GM21529 (cell line): ENCODE data around the gene NCEH1.

Experiments used
- ATAC-seq: cut with Tn5 transposase; IDR thresholded peaks from one replicate; pipeline ENCODE4 v1.9.1; 2021; ENCODE audit not compliant: unreplicated experiment

NCEH1 gene

DNA sequence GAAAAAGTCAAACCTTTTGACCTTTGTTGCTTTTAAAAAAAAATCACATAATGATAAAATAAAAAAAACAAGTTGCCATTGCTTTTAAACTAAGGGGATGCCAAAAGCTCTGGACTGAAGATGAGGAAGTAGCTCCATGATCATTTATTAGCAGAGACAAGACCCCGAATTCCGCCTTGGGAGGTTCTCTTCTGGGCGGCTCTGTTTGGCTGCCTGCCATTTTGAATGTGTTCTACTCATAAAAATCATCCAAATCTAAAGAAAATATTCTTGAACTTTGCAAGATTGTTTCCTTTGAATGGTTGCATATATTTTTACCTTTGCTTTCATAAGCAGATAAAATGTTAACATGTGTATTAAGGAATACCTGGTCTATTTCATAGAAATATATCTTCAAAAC, 63.8 kb downstream of the NCEH1 start:
- ATAC-seq = no peak

DNA sequence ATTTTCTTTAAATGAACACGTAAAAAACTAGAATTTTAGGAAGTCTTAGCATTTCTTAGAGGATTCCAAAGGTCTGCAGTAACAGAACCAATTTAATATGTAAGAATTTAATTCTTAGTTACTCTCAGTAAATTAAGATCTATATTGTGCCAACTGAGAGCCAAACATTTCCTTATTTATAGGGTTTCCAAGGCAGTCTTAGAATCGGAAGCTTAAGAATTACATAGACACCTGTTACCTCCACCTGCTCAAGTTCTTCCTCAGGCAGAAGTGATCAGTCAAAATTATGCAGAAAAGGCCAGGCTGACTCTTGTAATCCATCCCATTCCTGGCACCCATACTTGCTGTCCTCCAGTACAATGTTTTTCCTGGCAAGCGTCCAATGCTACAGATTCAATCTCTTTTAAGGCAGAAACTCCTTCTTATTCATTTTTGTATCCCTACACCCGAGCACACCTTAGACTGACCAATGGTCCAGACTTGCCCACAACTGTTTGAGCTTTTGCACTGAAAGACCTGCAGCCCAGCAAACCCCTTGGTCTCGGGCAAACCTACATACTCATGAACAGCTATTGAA, 64.3 kb downstream of the NCEH1 start:
- no peak for ATAC-seq

DNA sequence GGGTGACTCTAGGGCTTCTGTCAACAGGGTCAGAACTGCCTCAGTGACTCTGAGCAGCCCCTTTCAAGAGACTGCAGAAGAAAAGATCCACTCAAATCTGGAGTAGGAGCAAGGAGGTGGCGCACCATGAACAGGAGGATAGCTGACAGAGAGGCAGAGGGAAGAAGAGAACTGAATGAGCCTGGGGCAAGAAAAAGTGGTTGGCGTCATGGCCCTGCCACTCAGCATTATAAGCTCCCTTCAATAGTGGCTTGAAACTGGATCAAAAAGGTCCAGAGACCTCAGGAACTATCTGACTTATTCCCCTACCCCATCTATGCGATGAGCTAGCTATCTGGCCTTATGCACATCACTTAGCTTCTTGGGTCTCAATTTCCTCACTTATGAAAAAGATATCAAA, 66.6 kb downstream of the NCEH1 start:
- no peak for ATAC-seq

DNA sequence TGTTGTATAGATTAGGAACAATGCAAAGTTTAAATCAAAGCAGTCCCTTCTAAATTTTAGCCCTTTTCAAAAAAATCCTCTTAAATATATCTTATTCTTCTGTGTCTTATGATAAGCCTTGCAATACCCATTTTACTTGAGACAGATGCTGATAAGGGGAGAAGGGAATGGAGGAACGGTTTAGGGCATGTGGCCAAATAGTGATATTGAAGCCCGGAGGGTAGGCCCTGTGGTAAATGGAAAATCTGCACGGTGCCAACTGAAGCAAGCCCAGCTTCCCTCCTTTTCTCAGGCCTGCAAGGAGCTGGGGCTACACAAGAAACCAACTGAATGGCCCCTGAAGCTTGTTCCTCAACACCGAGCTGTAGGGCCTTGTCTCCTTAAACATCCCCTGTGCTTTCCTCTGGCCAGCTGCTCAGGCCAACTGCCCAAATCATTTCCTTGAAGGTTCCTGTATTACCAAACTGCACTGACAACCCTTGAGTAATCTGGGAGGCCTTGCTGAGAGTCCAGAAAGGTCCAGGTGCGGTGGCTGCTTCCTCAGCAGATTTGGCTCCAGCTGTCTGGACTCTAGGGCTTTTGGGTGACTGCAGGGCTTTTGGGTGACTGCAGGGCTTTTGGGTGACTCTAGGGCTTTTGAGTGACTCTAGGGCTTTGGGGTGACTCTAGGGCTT, 67.2 kb downstream of the NCEH1 start:
- ATAC-seq = no peak

DNA sequence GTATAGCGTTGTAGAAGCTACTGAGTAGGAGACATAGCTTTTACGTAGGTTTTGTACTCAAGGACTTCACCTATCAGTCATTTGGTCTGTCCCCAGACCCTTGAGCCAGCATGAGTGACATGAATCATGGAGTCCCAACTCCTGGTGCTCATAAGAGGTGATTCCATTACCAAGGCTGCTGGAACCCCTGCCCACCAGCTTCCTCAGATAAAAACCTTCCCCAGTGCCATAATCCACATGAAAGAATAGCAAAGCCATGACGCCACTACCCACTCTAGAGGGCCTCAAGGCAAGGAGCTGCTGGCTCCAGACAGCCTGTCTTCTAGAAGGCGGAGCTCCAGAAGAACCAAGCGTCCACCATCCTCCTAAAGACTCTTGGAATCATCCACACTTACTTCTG, 69.6 kb downstream of the NCEH1 start:
- no peak for ATAC-seq

DNA sequence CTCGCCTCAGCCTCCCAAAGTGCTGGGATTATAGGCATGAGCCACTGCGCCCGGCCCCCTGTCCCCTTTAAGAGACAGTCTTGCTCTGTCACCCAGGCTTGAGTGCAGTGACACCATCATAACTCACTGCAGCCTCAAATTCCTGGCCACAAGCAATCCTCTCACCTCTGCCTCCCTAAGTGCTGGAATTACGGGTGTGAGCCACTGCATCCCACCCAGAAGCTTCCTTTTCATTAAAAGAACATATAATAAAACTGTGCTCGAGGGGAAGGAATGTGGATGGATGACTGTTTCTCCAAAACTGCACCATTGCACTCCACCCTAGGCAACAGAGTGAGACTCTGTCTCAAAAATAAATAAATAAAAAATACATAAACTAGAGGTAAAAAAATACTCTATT, 70.1 kb downstream of the NCEH1 start:
- ATAC-seq = no peak

DNA sequence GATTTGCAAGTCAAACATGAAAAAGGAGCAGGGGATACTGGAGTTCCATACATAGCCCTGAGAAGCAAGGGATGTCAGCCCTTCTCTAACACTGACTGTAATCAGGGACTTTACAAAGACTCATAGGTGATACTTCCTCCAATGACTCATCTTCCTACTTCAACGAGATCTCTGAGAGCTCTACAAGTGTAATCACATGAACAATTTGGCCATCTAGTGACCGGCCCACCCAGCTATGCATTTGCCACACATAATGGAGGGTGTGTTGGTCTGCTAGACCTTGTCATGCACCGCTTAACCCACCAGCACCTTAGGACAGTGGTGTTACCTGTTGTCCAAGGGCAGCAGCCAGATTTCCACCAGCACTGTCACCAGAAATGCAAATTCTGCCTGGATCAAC, 75.3 kb downstream of the NCEH1 start:
- ATAC-seq = peak; percentile 99

DNA sequence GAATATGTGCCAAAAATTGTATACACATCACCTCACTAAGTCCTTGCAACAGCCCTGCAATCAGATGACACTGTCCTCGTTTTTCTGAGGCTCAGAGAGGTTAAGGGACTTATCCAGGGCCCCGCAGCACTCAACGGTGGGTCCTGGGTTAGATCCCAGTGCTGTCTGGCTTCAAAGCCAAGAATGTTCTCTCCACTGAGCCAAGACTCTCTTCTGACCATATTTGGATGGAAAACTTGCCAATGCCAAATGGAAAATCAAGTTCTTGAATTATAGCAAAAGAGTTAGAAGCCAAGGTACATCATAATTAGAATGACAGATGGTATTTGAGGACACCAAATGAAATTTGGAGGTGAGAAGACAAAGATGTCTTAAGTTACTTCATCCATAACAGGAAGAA, 75.9 kb downstream of the NCEH1 start:
- no peak for ATAC-seq

DNA sequence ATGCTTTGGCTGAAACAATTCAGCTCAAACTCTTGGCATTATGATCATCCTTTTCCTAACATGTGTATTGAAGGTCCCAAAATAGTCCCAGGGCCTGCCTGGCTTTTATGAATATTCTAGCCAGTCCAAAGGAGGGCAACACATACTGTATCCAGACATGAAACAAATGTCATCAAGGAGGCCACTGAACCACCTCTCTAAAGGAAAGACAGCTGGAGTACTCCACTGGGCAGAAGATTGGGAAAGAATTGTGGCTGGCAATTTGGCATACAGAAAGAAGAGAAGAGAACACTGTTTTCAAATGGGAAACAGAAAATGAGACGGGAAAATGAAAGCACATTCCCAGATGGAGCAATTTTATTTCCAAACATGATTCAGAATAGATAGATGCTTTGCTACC, 80.6 kb downstream of the NCEH1 start:
- no peak for ATAC-seq

DNA sequence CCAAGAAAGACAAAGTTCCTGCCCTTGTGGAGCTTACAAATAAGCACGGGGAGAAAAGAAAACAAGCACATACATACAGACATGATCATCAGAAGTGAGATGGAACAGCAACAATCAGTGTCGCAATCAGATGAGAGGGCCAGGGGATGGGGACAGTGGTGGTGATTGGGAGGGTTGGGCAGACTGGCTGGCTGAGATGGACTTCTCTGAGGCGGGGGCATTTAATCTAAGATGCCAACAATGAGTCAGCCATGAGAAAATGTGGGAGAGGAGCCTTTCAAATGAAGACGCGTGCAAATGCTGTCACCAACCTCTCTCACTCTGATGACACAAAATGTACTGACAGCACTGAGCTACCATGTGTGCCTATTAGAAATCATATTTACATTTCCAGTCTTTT, 81.4 kb downstream of the NCEH1 start:
- no peak for ATAC-seq

DNA sequence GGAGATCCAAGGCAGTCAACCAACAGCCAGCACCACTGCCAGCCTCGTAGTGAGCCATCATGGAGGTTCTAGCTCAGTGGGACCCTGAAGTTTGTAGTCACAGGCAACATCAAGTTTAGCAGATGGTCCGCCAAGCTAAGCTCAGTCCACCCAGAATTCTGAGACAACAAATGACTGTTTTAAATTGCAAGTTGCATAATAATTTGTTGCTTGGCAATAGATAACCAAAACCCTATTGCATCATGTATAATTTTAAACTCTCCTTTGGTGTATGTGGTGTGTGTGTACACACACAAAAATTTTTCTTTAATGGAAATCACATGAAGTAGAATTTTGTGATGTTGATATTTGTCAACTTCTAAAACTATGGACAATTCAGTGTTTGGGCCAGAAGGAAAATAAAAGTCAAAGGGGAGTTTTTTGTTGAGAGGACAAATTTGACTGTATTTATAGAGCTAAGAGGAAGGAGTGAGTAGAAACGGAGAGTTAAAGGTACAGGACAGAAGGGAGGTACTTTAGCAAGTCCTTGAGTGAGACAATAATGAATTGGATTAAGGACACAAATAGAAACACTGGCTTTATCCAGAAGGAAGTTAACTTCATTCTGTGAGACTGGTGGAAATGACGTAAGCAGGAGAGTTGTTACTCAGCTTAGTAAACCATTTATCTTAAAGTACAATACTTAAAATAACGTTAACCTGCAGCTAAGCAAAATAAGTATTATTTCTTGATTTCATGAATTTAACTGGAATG, 83.6 kb downstream of the NCEH1 start:
- ATAC-seq = no peak

DNA sequence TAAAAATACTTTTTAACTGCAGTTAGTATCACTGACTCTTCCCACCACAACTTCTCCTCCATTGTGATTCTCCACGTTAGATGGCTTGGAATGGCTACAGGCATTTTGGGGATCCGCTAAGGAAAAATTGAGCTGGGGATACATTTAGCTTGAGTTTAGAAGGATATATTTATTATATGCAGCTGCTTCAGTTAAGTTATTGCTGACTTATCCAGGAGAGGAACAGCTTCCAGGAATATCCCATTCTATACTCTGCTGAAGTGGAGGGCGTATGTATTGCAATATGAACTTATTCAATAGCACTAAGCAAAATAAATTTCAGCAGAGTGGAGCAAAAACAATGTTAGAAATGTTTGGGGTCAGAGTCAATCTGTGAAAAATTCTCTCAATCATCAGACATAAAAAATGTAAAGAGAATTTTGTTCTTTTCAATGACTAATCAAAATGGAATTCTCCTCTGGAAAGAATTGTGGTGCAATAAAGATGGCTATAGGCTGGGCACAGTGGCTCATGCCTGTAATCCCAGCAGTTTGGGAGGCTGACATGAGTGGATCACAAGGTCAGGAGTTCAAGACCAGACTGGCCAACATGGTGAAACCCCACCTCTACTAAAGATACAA, 84.7 kb downstream of the NCEH1 start:
- no peak for ATAC-seq

DNA sequence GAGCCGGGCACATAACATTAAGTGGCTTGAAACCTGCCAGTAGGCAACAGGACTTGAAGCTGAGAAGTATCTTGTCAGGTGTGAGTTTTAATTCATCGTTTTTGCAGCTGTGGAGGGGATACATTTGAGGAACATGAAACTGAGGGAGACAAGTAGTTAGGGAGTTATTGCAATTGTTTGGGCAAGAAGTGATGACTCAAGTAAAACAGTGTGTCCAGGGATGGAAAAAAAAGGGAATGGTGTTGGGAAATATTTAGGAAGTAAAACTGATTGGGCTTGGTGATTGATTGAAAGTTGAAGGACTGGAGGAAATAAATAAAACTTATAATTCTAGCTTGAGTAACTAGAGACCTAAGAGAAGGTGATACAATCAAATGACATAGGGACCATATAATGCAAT, 85.5 kb downstream of the NCEH1 start:
- ATAC-seq = no peak

DNA sequence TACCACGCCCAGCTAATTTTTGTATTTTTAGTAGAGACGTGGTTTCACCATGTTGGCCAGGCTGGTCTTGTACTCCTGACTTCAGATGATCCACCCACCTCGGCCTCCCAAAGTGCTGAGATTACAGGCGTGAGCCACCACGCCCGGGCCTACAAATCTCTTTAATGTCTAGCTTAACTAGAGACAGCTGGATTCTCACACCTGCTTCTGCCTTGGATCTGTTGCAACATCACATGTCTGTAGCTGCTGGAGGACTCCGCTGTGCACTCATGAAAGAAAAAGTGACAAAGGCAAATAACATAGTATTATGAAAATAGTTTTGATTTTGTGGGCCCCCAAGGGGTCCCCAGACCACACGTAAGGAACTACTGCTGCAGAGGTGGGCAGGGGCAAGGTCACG, 85.9 kb downstream of the NCEH1 start:
- ATAC-seq = no peak

DNA sequence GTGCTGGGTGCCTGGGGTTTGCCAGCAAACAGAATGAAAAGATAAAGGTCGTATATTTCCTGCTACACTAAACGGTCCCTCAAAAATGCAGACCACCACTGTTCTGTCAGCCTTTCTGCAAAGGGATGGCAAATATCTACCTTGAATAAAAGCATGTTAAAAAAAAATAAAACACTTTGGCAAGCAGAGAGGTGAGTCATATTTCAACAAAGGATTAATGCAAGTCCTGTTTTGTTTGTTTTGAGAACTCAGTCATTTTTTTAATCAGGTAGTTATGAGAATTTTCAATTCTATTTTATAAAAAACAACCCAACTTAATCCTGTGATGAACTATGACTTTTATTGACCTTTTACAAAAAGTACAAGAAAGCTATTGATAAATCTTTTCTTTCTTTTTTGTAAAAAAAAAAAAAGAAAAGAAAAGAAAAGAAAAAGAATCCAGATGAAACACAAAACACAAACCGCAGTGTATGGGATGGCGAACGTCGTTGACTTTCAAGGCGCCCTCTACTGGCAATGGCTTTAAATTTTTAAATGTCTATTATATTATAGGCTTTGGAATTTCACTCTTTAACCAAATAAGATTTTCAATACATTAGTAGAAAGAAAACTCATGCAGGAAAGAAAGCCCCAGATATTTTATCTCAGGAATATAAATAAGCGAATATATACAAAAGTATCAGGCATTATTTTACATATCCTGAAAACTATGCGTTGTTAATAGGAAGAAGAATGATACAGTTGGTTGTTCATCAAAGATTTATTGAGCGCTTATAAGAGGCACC, 87.8 kb downstream of the NCEH1 start:
- peak; percentile 53 for ATAC-seq

DNA sequence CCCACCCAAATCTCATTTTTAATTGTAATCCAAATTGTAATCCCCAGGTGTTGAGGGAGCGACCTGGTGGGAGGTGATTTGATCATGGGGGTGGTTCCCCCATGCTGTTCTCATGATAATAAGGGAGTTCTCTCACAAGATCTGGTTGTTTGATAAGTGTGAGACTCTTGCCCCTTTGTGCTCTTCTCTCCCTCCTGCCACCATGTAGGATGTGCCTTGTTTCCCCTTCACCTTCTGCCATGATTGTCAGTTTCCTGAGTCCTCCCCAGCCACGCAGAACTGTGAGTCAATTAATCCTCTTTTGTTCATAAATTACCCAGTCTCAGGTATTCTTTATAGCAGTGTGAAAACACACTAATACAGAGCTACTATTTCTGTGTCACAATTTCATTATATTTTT, 88.7 kb downstream of the NCEH1 start:
- ATAC-seq = no peak

DNA sequence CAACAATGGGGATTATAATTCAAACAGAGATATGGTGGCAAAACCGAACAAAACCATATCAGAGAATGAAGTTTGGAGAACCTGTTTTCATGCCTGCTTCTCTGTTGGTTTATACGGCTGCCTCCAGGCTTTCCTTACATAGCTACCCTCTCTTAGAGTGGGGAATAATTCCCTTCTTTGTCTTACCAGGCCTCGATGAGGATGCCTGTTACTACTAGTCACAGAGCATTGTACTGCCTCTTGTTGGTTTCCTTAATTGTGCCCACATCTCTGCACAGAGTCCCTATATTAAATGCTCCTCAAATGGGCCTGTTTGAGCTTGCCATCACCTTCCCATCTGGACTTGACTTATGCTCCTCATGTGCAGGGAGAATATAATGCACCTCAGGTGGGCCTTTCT, 92.9 kb downstream of the NCEH1 start:
- no peak for ATAC-seq

DNA sequence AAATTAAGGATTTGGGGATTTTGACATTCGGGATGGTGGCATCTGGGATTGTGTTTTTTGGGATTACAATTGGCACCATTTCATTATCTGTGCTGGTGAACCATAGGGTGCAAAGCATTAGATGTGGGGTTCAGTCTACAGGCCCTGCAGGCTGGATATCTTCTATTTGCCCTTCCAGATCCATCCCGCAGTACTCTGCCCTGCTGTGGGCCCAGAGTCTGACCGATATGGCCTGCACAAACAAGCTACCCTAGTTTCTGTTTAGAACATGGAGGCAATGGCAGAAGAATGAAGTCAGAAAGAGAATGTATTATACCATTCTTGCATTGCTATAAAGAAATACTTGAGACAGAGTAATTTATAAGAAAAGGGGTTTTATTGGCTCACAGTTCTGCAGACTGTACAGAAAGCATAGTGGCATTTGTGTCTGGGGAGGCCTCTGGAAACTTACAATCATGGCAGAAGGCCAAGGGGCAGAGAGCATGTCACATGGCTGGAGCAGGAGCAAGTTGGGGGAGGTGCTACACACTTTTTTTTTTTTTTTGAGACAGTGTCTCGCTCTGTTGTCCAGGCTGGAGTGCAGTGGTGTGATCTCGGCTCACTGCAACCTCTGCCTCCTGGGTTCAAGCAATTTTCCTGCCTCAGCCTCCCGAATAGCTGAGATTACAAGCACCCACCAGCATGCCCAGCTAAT, 93.7 kb downstream of the NCEH1 start:
- ATAC-seq = no peak

DNA sequence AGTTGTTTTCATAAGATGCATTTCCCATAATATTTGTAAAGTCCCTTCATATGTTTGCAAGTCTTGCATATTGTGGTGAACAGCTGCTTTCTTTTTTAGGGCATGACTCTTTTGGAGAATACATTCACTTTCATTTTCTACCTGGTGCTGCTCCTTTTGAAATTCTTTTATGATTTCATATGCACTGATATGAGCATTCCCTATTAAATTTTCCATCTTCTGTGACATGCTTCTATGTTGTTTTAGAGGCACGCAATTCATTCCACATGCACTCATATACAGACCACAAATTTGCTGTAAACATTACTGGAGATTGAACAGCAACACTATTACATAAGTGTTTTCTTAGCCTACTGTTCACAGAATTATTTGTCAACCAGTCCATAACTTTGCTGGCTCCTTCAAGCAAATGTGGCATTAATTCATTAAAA, 94.8 kb downstream of the NCEH1 start:
- peak; percentile 67 for ATAC-seq

DNA sequence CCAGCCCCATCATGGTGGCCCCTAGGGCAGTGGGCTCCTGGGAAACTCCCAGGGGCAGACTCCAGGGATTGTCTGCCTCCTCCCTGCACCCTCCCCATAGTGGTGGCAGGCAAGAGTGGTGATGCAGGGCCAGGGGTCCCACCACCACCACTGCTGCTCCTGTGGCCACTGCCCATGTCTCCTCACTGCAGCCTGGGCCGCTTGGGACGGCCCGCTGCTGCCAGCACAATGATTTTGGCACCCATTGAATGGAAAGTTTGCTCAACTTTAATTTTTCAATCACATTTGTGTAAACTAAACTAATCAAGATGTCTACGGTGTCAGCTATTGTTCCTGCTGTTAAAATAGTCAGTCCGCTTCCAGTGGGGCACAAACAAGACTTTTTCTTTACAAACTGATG, 95.6 kb downstream of the NCEH1 start:
- ATAC-seq = no peak
